KOPT-K1 (cell line): Measurements from ENCODE around the gene CAPN8.

Source experiments
- H3K27ac ChIP-seq: fragments of 200-600 bp; sonication (generic); 2 replicates; pipeline ENCODE4 v1.5.1; 2016; ENCODE audit warnings: antibody characterized with exemption, mild to moderate bottlenecking, low read depth, low read length; ENCODE audit not compliant: poor library complexity, severe bottlenecking
- H3K36me3 ChIP-seq: fragments of 200-600 bp; sonication (generic); 2 replicates; pipeline ENCODE4 v1.5.1; 2017; ENCODE audit warnings: antibody characterized with exemption, mild to moderate bottlenecking, low read length, moderate library complexity; ENCODE audit not compliant: insufficient read depth
- H3K9me3 ChIP-seq: fragments of 200-600 bp; sonication (generic); 2 replicates; pipeline ENCODE4 v1.5.1; 2017; ENCODE audit warnings: antibody characterized with exemption, low read length, mild to moderate bottlenecking; ENCODE audit not compliant: insufficient read depth, poor library complexity, severe bottlenecking

The CAPN8 gene

GRCh38 chr1:223620297-223620897 lies 45.1 kb downstream of the CAPN8 start:
- Histone ChIP-seq H3K9me3 (no peaks in the 10 kb centered on the region), H3K36me3 (no peaks in the 10 kb centered on the region), H3K27ac (no peak overlapping the region)

- Histone ChIP-seq H3K9me3 (no peaks in the 10 kb centered on the region), H3K27ac (no peak overlapping the region), H3K36me3 (no peaks in the 10 kb centered on the region)
Observed at GRCh38 chr1:223618680-223619079, 46.8 kb downstream of the CAPN8 start.

- no peaks in the 10 kb centered on the region for H3K36me3 ChIP-seq
- H3K27ac ChIP-seq: no peak overlapping the region
- no peaks in the 10 kb centered on the region for H3K9me3 ChIP-seq
Observed at GRCh38 chr1:223617323-223618070, 48.0 kb downstream of the CAPN8 start.

GRCh38 chr1:223616586-223616985 lies 48.9 kb downstream of the CAPN8 start:
- H3K9me3 ChIP-seq: no peaks in the 10 kb centered on the region
- no peaks in the 10 kb centered on the region for H3K36me3 ChIP-seq
- H3K27ac ChIP-seq: no peak overlapping the region

- Histone ChIP-seq H3K9me3 (no peaks in the 10 kb centered on the region), H3K27ac (no peak overlapping the region), H3K36me3 (no peaks in the 10 kb centered on the region)
Observed at GRCh38 chr1:223611936-223612335, 53.6 kb downstream of the CAPN8 start.

GRCh38 chr1:223609977-223610376 lies 55.5 kb downstream of the CAPN8 start:
- H3K9me3 ChIP-seq: no peaks in the 10 kb centered on the region
- H3K27ac ChIP-seq: no peak overlapping the region
- no peaks in the 10 kb centered on the region for H3K36me3 ChIP-seq

GRCh38 chr1:223609066-223609465 lies 56.4 kb downstream of the CAPN8 start:
- Histone ChIP-seq H3K9me3 (no peaks in the 10 kb centered on the region), H3K36me3 (no peaks in the 10 kb centered on the region), H3K27ac (no peak overlapping the region)

GRCh38 chr1:223558512-223558911 lies 107.0 kb downstream of the CAPN8 start:
- no peaks in the 10 kb centered on the region for H3K9me3 ChIP-seq
- H3K36me3 ChIP-seq: no peaks in the 10 kb centered on the region
- no peak overlapping the region for H3K27ac ChIP-seq

GRCh38 chr1:223557130-223557475 lies 108.4 kb downstream of the CAPN8 start:
- Histone ChIP-seq H3K9me3 (no peaks in the 10 kb centered on the region), H3K27ac (no peak overlapping the region)

GRCh38 chr1:223556414-223557129 lies 108.9 kb downstream of the CAPN8 start:
- H3K36me3 ChIP-seq: no peaks in the 10 kb centered on the region
- H3K9me3 ChIP-seq: no peaks in the 10 kb centered on the region
- H3K27ac ChIP-seq: no peak overlapping the region

More at GRCh38 chr1:223557130-223557475, 108.4 kb downstream of the CAPN8 start:
- H3K36me3 ChIP-seq: no peaks in the 10 kb centered on the region

- Histone ChIP-seq H3K27ac (no peak overlapping the region), H3K9me3 (no peaks in the 10 kb centered on the region), H3K36me3 (no peaks in the 10 kb centered on the region)
Observed at GRCh38 chr1:223553957-223554356, 111.5 kb downstream of the CAPN8 start.

GRCh38 chr1:223551610-223552009 lies 113.9 kb downstream of the CAPN8 start:
- Histone ChIP-seq H3K36me3 (no peaks in the 10 kb centered on the region), H3K9me3 (no peaks in the 10 kb centered on the region), H3K27ac (no peak overlapping the region)

GRCh38 chr1:223549740-223550139 lies 115.8 kb downstream of the CAPN8 start:
- H3K9me3 ChIP-seq: no peaks in the 10 kb centered on the region
- no peak overlapping the region for H3K27ac ChIP-seq
- H3K36me3 ChIP-seq: no peaks in the 10 kb centered on the region

- H3K9me3 ChIP-seq: no peaks in the 10 kb centered on the region
- H3K36me3 ChIP-seq: no peaks in the 10 kb centered on the region
- no peak overlapping the region for H3K27ac ChIP-seq
Observed at GRCh38 chr1:223547316-223548114, 118.0 kb downstream of the CAPN8 start.

GRCh38 chr1:223545343-223545742 lies 120.2 kb downstream of the CAPN8 start:
- Histone ChIP-seq H3K27ac (no peak overlapping the region), H3K36me3 (no peaks in the 10 kb centered on the region), H3K9me3 (no peaks in the 10 kb centered on the region)
